Endometrium (tissue), 2 donors: ENCODE measurements around the gene DIP2A.
"Not testable (repeated sequence)": the region's sequence is repeated elsewhere in the genome, so short reads cannot be mapped to it uniquely, and the experiment has no call there.

Experiments used
- FAIRE-seq: peaks from 2 replicates; lab custom pipeline; 2012; peaks lifted over from hg19 to GRCh38; lab: Jason Lieb, UNC
- donor health status: control.
- donor health status: control.

Gene DIP2A

GRCh38 chr21:46454142-46454541 is 4.5 kb upstream of the DIP2A start:
- no peak for FAIRE-seq

GRCh38 chr21:46454634-46455390 is 3.9 kb upstream of the DIP2A start:
- FAIRE-seq: no peak

- no peak for FAIRE-seq
Observed at GRCh38 chr21:46455575-46456385, 2.9 kb upstream of the DIP2A start.

- no peak for FAIRE-seq
Observed at GRCh38 chr21:46456750-46457149, 1.9 kb upstream of the DIP2A start.

GRCh38 chr21:46457801-46458314 is 833 bp upstream of the DIP2A start:
- no peak for FAIRE-seq

GRCh38 chr21:46459024-46459355 is 299 bp downstream of the DIP2A start:
- FAIRE-seq: no peak

GRCh38 chr21:46459356-46460112 is 843 bp downstream of the DIP2A start:
- FAIRE-seq: no peak

GRCh38 chr21:46461909-46462308 is 3.2 kb downstream of the DIP2A start:
- FAIRE-seq: no peak

GRCh38 chr21:46465153-46465552 is 6.5 kb downstream of the DIP2A start:
- not testable (repeated sequence) for FAIRE-seq

GRCh38 chr21:46465651-46466050 is 7.0 kb downstream of the DIP2A start:
- FAIRE-seq: no peak

- FAIRE-seq: no peak
Observed at GRCh38 chr21:46468108-46468774, 9.6 kb downstream of the DIP2A start.

GRCh38 chr21:46469275-46469674 is 10.6 kb downstream of the DIP2A start:
- no peak for FAIRE-seq

GRCh38 chr21:46471514-46471913 is 12.8 kb downstream of the DIP2A start:
- no peak for FAIRE-seq

- FAIRE-seq: no peak
Observed at GRCh38 chr21:46472246-46472645, 13.6 kb downstream of the DIP2A start.

- no peak for FAIRE-seq
Observed at GRCh38 chr21:46474382-46474781, 15.7 kb downstream of the DIP2A start.

- FAIRE-seq: no peak
Observed at GRCh38 chr21:46475296-46475695, 16.6 kb downstream of the DIP2A start.

- FAIRE-seq: no peak
Observed at GRCh38 chr21:46477765-46478164, 19.1 kb downstream of the DIP2A start.

- FAIRE-seq: no peak
Observed at GRCh38 chr21:46478910-46479309, 20.2 kb downstream of the DIP2A start.

- FAIRE-seq: no peak
Observed at GRCh38 chr21:46480466-46480865, 21.8 kb downstream of the DIP2A start.

- FAIRE-seq: no peak
Observed at GRCh38 chr21:46482225-46482845, 23.6 kb downstream of the DIP2A start.

- FAIRE-seq: no peak
Observed at GRCh38 chr21:46482846-46483231, 24.1 kb downstream of the DIP2A start.
